ENCODE results near the gene NHLRC3. TPM values are rescaled to one million over a fixed set of nuclear protein-coding genes. Genes with fewer than 3 reads are reported as not detected.

Gene NHLRC3
- total and polyA plus RNA-seq, 2 of the 8 experiments (the other 6 are each of a cell fraction or from before 2014, with no cell fraction given) = 13.1 to 16.9 TPM

DNA sequence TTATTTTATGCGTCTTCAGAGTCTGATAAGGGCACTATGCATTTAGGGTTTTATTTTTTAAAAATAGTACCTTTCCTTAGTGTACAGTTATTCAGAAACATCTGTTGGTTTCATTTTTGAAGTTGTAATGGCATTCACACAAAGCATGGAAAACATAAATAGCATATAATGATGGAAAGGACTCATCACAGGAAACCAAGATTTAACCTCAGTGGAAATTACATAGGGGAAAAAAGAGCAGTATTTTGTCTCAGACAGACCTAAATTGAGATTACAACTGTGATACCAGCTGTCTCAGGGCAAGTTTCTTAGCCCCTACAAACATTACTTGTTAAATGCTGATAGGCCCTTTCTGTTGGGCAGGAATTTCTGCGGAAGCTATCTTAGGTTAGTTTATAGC is 57.2 kb downstream of the NHLRC3 start:
- no peaks in the 10 kb centered on the region for H3K4me1 ChIP-seq (replicated peaks in 1 of 4; ENCODE audit: control insufficient read depth in 3 of 4, insufficient read depth in 4 of 4, low read length in 3 of 4)
- no peak overlapping the region for H3K4me3 ChIP-seq (ENCODE audit: extremely low read depth in 1 of 4, insufficient read depth in 2 of 4, low read depth in 3 of 4, low read length in 4 of 4)
- no peak overlapping the region for H3K9ac ChIP-seq (replicated peaks in 1 of 4; ENCODE audit: extremely low read depth in 1 of 4, low read depth in 3 of 4, low read length in 3 of 4)
- H4K91ac ChIP-seq (replicated peaks; ENCODE audit: insufficient read length, low read length) = no peak overlapping the region
- no peak for DNase-seq (ENCODE audit: low read depth in 1 of 2, low spot score in 2 of 2)
- H4K8ac ChIP-seq (ENCODE audit: extremely low read depth, insufficient read depth, low read length) = no peak overlapping the region
- H2BK120ac ChIP-seq (replicated peaks; ENCODE audit: low read depth, low read length) = no peak overlapping the region
- H3K23ac ChIP-seq (ENCODE audit: insufficient read length) = no peak overlapping the region
- no peaks in the 10 kb centered on the region for H3K23me2 ChIP-seq (ENCODE audit: low read depth, low read length)
- POLR2A ChIA-PET (ENCODE audit: partially characterized antibody) = no interaction called here
- no peaks in the 10 kb centered on the region for H3K9me3 ChIP-seq (ENCODE audit: insufficient read depth in 2 of 2, low read depth in 1 of 2, low read length in 1 of 2)
- no peak overlapping the region for H3K4me2 ChIP-seq (ENCODE audit: insufficient read depth in 1 of 2, low read depth in 2 of 2, low read length in 2 of 2)
- no peak overlapping the region for H3K4ac ChIP-seq (replicated peaks; ENCODE audit: insufficient read length, low read depth, low read length)
- 89% methylated on average over 2 of the region's 2 CpGs; no CpG with 5 or more reads in 1 of the 2 experiments for WGBS, 2 experiments (ENCODE audit: extremely low coverage in 1 of 2, insufficient coverage in 1 of 2, insufficient read length in 1 of 2, insufficient replicate concordance in 2 of 2, low coverage in 1 of 2, low lambda C conversion rate in 2 of 2, missing lambda C conversion rate in 1 of 2)
- CTCF ChIA-PET (ENCODE audit: partially characterized antibody) = interaction anchor here (1.6 kb wide), 1 partner anchor 81 kb away, joined by 3 read pairs; no protein-coding TSS in a partner anchor
- no peak overlapping the region for H4K5ac ChIP-seq (ENCODE audit: insufficient read length, low read depth, low read length)
- no peaks in the 10 kb centered on the region for H4K20me1 ChIP-seq (replicated peaks in 1 of 2; ENCODE audit: control insufficient read depth in 1 of 2, insufficient read depth in 2 of 2, low read length in 2 of 2)
- no peaks in the 10 kb centered on the region for H3K79me2 ChIP-seq (ENCODE audit: control insufficient read depth in 1 of 2, insufficient read depth in 2 of 2, low read length in 2 of 2)
- H3K14ac ChIP-seq (ENCODE audit: insufficient read length) = no peak overlapping the region
- no peaks in the 10 kb centered on the region; a peak in 1 of 7 replicates for H3K27me3 ChIP-seq (replicated peaks in 1 of 4; ENCODE audit: control insufficient read depth in 3 of 4, extremely low read depth in 1 of 4, insufficient read depth in 3 of 4, low read length in 3 of 4)
- no peak for TF ChIP-seq CREB1 (IDR thresholded peaks at IDR 0.05)
- no peak for TF ChIP-seq SUZ12 (IDR thresholded peaks at IDR 0.05; ENCODE audit: low read length)
- TF ChIP-seq JUN (IDR thresholded peaks at IDR 0.05; ENCODE audit: low read depth, low read length) = no peak
- no peak for TF ChIP-seq CBX8 (IDR thresholded peaks at IDR 0.05; ENCODE audit: borderline replicate concordance, low read depth, low read length)
- TF ChIP-seq BRCA1 (IDR thresholded peaks at IDR 0.05; ENCODE audit: low read depth, low read length) = no peak
- TF ChIP-seq KDM1A (IDR thresholded peaks at IDR 0.05; ENCODE audit: borderline replicate concordance, low read length) = no peak
- TF ChIP-seq CTBP2 (IDR thresholded peaks at IDR 0.05; ENCODE audit: borderline replicate concordance, insufficient read depth, insufficient read length, low read length) = no peak
- no peak for TF ChIP-seq FOSL1 (IDR thresholded peaks at IDR 0.05; ENCODE audit: insufficient read depth, low read depth, low read length)
- no peak for TF ChIP-seq ZNF274 (IDR thresholded peaks at IDR 0.05; ENCODE audit: borderline replicate concordance, extremely low read depth, low read length)
- no peak overlapping the region for H2BK12ac ChIP-seq (ENCODE audit: low read depth, low read length)
- H3K27ac ChIP-seq (ENCODE audit: low read depth, low read length) = no peak overlapping the region
- no peak for FAIRE-seq
- H3K18ac ChIP-seq (ENCODE audit: extremely low read depth, low read length) = no peak overlapping the region
- H3K79me1 ChIP-seq (ENCODE audit: low read depth, low read length) = no peaks in the 10 kb centered on the region
- no peak overlapping the region for H3K56ac ChIP-seq (replicated peaks; ENCODE audit: insufficient read length, low read depth, low read length)
- no peak overlapping the region for H2BK20ac ChIP-seq (ENCODE audit: low read length)
- H2AK5ac ChIP-seq (ENCODE audit: low read depth, low read length) = no peak overlapping the region
- H2AFZ ChIP-seq (ENCODE audit: low read length) = no peak overlapping the region
- no peak overlapping the region for H2BK5ac ChIP-seq (ENCODE audit: low read depth, low read length)
- no peaks in the 10 kb centered on the region for H3K36me3 ChIP-seq (ENCODE audit: control insufficient read depth in 2 of 4, insufficient read depth in 4 of 4, low read length in 3 of 4)
- no peak overlapping the region for H2BK15ac ChIP-seq (ENCODE audit: low read length)
